Ovary (tissue), 3 donors: Measurements from ENCODE around the gene C19orf81.

Source experiments
- CTCF ChIP-seq, 3 donors: fragments of 450-650 bp in 2 of 3; fragments of 200-600 bp in 1 of 3; IDR thresholded peaks; one replicate each; pipeline versions ENCODE4 v1.5.1 to v1.8.0; 2016 to 2022; ENCODE audit warnings: antibody characterized with exemption in 3 of 3, mild to moderate bottlenecking in 1 of 3
- EP300 ChIP-seq: sonication (generic); formaldehyde crosslinking; IDR thresholded peaks from one replicate; pipeline ENCODE4 v1.6.1; 2017; ENCODE audit warnings: antibody characterized with exemption
- POLR2A ChIP-seq: fragments of 450-650 bp; IDR thresholded peaks from one replicate; pipeline ENCODE4 v1.6.1; 2017; ENCODE audit warnings: antibody characterized with exemption, mild to moderate bottlenecking, moderate library complexity
- donor health status: DM: no; HTN: no; CAD: no.

GRCh38 chr19:50652722-50653121, 3.5 kb downstream of the C19orf81 start:
- TF ChIP-seq CTCF (IDR thresholded peaks at IDR 0.05) (no peak), POLR2A (no peak), EP300 (no peak)
